ENCODE measurements around the gene IRX1. TPM values are rescaled to one million over a fixed set of nuclear protein-coding genes. Genes with fewer than 3 reads are reported as not detected.

The IRX1 gene
- total and polyA plus RNA-seq, 2 of the 8 experiments (the other 6 are each of a cell fraction or from before 2014, with no cell fraction given), result 2.6 to 3.9 TPM

DNA sequence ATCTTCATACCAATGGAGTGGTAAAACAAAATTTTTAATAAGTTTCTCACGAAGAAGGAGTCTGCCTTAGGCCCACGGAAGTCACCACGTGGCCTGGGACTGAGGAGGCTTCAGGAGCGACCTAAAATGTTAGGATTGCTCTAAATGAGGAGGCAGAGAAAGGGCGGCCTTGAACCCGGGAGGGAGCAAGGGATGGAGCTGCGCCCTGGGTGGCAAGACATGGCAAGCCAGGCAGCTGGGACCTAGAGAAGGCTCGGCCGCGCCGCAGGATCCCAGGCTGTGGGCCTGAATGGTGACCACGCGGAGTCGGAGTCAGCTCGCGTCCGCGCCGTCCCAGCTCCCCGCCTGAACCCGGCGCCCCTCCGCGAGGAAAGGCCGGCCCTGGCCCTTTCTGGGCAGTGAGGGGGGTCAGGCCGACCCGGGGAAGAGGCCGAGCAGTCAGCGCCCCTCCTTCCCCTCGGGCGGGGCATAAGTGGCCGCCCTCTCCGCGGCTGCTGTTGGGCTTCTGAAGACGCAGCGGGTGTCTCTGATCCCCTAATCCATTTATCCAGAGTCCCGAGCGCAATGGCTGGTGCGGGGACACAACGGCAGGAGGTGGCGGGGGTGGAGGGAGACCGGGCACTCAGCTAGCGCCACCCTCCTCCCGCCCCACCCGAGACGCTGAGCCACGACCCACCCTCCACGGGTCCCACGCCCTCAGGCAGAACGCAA, 10.6 kb downstream of the IRX1 start (continued):
- no peak for TF ChIP-seq CEBPB (IDR thresholded peaks at IDR 0.05; ENCODE audit: low read depth, low read length)
- no peak for TF ChIP-seq POU5F1 (IDR thresholded peaks at IDR 0.05; ENCODE audit: low read depth, low read length)
- no peak for TF ChIP-seq CTBP2 (IDR thresholded peaks at IDR 0.05; ENCODE audit: borderline replicate concordance, insufficient read depth, insufficient read length, low read length)
- no peak for TF ChIP-seq EP300 (IDR thresholded peaks at IDR 0.05; ENCODE audit: borderline replicate concordance in 1 of 2, low read depth in 2 of 2, low read length in 2 of 2)
- TF ChIP-seq TCF12 (IDR thresholded peaks at IDR 0.05; ENCODE audit: low read depth, low read length), result no peak
- no peak for TF ChIP-seq CREB1 (IDR thresholded peaks at IDR 0.05)
